Islet of Langerhans (tissue), 1 donor: ENCODE data around the gene TET2.

ENCODE experiments used
- FAIRE-seq: peaks from one replicate; lab custom pipeline; 2011; peaks lifted over from hg19 to GRCh38; lab: Jason Lieb, UNC

The TET2 gene

DNA sequence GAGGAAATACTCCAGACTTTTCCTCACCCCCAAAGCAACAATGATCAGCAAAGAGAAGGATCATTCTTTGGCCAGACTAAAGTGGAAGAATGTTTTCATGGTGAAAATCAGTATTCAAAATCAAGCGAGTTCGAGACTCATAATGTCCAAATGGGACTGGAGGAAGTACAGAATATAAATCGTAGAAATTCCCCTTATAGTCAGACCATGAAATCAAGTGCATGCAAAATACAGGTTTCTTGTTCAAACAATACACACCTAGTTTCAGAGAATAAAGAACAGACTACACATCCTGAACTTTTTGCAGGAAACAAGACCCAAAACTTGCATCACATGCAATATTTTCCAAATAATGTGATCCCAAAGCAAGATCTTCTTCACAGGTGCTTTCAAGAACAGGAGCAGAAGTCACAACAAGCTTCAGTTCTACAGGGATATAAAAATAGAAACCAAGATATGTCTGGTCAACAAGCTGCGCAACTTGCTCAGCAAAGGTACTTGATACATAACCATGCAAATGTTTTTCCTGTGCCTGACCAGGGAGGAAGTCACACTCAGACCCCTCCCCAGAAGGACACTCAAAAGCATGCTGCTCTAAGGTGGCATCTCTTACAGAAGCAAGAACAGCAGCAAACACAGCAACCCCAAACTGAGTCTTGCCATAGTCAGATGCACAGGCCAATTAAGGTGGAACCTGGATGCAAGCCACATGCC is 89.7 kb downstream of the TET2 start:
- FAIRE-seq: no peak

DNA sequence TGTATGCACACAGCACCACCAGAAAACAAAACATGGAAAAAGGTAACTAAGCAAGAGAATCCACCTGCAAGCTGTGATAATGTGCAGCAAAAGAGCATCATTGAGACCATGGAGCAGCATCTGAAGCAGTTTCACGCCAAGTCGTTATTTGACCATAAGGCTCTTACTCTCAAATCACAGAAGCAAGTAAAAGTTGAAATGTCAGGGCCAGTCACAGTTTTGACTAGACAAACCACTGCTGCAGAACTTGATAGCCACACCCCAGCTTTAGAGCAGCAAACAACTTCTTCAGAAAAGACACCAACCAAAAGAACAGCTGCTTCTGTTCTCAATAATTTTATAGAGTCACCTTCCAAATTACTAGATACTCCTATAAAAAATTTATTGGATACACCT is 90.2 kb downstream of the TET2 start:
- no peak for FAIRE-seq

DNA sequence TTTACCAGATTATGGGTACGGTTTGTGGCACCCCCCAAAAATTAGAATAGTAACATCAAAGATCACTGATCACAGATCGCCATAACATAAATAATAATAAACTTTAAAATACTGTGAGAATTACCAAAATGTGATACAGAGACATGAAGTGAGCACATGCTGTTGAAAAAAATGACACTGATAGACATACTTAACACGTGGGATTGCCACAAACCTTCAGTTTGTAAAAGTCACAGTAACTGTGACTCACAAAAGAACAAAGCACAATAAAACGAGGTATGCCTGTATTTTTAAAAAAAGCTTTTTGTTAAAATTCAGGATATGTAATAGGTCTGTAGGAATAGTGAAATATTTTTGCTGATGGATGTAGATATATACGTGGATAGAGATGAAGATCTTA is 93.4 kb downstream of the TET2 start:
- FAIRE-seq: no peak

DNA sequence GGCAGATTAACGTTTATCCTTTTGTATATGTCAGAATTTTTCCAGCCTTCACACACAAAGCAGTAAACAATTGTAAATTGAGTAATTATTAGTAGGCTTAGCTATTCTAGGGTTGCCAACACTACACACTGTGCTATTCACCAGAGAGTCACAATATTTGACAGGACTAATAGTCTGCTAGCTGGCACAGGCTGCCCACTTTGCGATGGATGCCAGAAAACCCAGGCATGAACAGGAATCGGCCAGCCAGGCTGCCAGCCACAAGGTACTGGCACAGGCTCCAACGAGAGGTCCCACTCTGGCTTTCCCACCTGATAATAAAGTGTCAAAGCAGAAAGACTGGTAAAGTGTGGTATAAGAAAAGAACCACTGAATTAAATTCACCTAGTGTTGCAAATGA is 94.8 kb downstream of the TET2 start:
- no peak for FAIRE-seq

DNA sequence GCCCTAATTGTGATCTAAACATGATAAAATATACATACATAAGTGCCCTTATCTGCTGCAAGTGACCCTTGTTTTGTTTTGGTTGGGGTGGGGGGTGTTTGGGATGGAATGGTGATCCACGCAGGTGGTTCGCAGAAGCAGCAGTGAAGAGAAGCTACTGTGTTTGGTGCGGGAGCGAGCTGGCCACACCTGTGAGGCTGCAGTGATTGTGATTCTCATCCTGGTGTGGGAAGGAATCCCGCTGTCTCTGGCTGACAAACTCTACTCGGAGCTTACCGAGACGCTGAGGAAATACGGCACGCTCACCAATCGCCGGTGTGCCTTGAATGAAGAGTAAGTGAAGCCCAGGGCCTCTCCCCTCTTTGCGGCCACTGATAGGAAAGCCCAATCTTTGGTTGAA is 96.8 kb downstream of the TET2 start:
- FAIRE-seq: no peak

DNA sequence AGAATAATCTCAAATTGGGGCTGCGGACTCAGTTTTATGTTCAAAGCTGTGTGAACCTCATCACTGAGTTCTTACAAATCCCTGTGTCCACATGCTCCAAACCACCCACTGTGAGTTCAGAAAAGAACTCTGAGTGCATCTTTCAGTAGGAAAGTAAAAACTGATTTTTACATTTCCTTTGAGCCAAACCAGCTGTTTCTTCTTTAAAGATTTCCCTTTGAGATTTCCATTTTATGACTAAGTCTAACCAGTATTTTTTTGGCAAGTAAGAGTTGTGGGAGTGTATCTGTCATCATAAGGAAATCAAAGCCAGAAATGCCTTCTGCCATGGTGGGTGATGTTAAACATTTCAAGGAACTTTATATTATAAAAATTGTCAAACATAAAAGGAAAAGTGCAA is 100.0 kb downstream of the TET2 start:
- no peak for FAIRE-seq

DNA sequence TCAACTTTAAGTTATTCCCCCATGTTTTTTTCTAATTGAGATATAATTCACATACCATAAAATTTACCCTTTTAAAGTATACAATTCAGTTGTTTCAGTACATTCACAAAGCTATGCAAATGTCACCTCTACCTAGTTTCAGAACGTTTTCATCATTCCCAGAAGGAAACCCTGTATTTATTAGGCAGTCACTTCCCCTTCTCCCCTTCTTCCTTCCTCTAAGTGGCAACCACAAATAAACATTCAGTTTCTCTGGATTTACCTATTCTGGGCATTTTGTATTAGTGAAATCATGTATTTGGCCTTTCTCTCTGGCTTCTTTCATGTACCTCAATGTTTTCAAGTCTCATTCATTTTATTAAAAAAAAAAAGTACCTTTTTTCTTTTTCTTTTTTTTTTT is 101.9 kb downstream of the TET2 start:
- FAIRE-seq: no peak

DNA sequence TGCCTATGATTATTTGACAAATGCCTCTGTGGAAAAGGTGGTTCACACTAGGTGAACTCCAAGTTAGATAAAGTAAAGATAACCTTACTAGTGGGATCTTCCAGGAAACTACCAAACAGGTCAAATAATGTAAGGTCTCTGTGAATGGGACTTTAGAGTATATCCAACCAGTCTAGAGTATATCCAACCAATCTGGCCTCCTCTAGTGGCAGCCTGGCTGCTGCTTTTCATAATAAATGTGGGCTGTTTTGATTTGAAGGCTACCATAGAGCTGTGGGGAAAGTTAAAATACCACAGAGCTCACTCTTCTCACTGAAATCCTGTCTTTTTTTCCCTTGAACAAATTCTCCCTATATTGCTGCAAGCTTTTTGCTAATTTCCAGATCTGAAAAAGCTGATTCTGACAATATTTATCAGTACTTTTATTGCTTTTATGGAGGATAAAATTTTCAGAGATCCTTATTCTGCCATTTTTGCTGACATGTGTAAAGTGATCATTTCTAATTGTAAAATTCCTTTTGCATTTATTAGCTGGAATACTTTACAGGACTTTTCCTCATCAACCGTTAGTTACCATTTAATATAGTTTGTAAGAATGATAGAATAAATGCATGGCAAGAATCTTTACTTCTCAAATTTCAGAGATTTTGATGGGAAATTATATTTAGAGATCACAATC is 111.3 kb downstream of the TET2 start:
- FAIRE-seq: no peak

DNA sequence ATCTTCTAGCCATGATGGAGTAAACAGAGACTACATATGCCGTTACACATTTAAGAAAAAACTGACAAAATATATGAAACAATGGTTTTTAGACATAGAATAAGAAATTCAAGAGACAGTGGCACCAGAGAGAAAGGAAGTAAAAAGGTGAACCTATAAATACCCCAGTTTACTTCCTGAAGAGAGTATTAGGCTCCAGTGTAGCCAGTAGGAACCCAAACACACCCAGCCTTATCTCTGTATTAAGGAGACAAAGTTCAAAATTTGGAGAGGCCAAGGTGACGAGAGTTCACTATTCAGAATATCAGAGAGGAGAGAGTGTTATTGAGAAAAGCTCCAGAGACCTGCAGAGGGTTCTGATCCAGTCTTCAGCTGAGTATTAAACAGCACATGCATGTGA is 119.0 kb downstream of the TET2 start:
- FAIRE-seq: no peak

DNA sequence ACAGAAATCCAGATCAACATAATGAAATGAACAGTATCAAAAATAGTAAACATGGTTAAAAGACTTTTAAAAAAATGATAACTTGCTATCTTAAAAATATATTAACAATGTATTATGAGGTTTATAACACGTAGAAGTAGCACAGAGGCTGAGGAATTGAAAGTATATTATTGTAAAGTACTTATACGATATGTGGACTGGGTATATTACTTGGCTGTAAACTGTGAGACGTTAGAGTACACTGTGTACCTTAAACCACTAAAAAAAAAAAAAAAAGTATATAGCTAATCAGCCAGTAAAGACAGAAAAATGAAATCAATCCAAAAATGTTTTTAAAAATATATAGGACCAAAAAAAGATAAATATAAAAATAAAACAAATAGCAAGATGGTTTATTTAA is 120.6 kb downstream of the TET2 start:
- peak; percentile 56 for FAIRE-seq

DNA sequence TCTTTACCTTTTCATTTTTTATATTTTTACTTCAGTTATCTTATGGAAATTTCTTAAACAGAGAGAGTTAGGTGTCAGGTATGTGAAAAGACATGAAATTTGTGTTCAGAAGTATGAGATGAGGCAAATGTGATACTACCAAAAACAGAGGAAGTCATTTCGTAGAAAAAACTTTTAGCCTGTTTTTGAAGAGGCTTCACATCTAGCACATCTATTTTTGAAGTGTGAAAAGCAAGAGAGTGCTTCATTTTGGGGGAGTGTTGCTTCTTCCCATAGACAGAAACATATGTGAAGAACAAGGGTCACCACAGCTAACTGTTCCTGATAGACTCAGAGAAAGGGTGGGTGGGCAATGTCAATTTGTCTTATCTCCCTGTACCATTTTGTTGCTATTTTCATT is 125.3 kb downstream of the TET2 start:
- no peak for FAIRE-seq

DNA sequence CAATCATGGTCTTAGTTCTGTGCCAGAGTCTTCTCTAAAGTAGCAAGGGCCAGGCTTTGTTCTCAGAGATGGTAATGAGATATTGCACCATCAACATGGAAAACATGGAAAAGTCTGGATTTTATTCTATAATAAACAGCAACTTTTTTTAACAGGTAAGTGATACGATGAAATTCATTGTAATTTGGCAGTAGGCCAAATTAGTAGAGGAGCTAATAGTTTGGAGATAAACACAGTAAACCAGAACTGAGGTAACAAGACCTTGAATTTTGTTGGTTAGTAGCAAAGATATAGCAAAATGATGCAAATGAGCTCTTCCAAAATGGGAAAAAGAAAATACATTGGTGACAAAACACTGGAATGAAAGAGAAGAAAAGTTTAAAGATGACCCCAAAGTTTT is 126.6 kb downstream of the TET2 start:
- FAIRE-seq: no peak

DNA sequence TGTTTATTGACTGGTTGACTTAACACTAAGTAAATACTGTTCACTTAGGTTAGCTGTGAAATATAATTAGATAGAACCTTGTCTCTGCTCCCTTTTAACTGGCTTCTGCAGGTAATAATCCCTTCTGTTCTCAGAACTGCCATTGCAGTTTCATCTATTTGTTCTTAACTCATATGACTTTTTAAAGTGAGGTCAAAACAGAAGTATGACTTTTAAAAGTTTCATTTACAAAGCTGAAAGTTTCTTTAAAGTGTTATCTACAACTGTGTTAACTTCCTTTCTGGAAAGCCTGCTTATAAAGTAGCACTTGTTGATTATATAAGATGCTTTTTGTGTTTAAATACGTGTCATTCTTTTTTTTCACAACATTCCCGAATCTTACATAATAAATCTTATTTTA is 127.4 kb downstream of the TET2 start:
- no peak for FAIRE-seq

DNA sequence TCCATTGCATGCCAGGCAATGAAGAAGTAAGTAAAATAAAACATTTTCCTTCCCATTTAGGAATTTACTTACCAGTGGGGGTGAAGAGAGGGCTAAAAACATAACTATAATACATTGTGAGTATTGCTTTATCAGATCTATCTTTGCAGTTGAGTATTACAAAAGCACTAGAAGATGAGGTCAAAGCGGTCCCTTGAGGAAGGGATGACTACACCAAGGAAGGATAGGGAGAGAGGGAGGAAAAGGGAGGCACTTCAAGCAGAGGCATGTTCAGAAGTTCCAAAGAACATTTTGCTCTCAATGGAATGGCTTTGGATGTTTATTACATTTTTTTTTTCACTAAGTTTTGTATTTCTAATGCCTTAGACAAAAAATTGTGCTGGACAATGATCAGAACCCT is 127.8 kb downstream of the TET2 start:
- no peak for FAIRE-seq

DNA sequence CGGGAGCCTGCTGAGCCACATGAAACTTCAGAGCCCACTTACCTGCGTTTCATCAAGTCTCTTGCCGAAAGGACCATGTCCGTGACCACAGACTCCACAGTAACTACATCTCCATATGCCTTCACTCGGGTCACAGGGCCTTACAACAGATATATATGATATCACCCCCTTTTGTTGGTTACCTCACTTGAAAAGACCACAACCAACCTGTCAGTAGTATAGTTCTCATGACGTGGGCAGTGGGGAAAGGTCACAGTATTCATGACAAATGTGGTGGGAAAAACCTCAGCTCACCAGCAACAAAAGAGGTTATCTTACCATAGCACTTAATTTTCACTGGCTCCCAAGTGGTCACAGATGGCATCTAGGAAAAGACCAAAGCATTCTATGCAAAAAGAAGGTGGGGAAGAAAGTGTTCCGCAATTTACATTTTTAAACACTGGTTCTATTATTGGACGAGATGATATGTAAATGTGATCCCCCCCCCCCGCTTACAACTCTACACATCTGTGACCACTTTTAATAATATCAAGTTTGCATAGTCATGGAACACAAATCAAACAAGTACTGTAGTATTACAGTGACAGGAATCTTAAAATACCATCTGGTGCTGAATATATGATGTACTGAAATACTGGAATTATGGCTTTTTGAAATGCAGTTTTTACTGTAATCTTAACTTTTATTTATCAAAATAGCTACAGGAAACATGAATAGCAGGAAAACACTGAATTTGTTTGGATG is 129.9 kb downstream of the TET2 start:
- no peak for FAIRE-seq

DNA sequence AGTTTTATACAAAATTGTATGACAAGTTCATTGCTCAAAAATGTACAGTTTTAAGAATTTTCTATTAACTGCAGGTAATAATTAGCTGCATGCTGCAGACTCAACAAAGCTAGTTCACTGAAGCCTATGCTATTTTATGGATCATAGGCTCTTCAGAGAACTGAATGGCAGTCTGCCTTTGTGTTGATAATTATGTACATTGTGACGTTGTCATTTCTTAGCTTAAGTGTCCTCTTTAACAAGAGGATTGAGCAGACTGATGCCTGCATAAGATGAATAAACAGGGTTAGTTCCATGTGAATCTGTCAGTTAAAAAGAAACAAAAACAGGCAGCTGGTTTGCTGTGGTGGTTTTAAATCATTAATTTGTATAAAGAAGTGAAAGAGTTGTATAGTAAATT is 131.0 kb downstream of the TET2 start:
- no peak for FAIRE-seq

DNA sequence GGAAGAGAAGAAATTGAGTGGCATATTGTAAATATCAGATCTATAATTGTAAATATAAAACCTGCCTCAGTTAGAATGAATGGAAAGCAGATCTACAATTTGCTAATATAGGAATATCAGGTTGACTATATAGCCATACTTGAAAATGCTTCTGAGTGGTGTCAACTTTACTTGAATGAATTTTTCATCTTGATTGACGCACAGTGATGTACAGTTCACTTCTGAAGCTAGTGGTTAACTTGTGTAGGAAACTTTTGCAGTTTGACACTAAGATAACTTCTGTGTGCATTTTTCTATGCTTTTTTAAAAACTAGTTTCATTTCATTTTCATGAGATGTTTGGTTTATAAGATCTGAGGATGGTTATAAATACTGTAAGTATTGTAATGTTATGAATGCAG is 132.6 kb downstream of the TET2 start:
- no peak for FAIRE-seq

DNA sequence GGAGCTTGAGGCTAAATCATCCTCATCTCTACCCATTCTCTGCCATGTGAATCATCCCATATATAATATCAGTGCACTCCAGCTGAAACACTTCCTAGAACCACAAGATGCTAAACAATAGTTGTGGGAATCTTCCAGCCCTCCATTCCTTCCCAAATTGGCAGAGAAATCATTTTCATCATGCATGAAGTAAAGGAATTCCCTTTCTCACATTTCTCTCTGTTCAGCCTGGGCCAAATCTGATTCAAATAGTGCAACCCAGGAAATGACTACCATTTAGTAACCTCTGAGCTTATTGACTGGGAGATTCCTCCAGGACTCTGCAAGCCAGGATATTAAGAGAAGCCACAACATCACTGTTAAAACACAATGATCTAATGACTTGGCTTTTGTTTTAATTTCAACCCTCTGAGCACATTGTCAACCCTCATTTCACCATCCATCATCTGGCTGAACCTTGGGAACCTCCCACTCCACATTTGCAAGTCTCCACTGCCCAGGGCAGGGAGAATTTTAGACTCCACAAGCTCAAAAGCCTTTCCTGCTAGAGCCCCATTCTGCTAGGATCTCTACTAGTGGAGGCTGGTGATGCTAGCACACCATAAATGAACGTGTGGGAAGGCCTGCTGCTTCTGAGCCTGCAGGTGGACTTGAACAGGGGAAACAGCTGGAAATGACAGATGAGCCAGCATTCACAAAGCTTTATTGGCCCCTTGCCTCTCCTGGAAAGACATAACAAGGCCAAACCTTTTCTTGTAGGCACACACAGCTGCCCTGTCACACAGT is 133.9 kb downstream of the TET2 start:
- FAIRE-seq: no peak

DNA sequence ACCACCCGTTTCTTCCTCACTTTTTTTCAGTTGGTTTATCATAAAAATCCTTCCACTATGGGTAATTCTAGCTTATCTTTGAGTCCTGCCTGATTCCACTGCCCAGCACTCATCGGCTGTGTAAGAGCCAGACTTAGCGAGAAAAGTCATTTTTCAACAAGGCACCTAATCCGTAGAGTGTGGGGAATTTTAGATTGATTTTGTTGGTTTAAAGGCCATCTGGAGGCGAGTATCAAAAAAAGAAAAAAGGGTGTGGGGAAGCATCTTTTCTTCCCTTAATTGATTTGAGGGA is 134.4 kb downstream of the TET2 start:
- FAIRE-seq: no peak

DNA sequence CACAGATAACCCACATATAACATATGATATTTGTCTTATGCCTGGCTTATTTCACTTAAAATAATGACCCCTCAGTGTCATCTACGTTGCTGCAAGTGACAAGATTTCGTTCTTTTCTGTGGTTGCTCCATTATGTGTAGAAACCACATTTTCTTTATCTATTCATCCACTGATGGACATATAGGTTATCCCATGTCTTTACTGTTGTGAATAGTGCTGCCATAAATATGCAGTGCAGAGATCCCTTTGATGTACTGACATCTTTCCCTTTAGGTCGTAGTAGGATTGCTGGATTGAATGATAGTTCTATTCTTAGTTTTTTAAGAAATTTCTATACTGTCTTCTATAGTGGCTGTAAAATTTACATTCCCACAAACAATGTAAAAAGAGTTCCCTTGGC is 135.8 kb downstream of the TET2 start:
- FAIRE-seq: no peak

DNA sequence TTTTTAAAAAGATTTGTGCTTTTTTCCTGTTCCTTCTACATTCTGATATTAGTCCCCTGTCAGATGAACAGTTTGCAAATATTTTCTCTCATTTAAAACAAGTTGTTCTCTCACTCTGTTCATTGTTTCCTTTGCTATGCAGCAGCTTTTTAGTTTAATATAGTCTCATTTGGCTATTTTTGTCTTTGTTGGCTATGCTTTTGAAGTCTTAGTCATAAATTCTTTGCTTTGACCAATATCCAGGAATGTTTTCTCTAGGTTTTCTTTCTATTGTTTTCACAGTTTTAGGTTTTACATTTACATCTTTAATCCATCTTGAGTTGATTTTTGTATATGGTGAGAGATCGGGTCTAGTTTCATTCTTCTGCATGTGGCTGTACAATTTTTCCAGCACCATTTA is 136.8 kb downstream of the TET2 start:
- no peak for FAIRE-seq

DNA sequence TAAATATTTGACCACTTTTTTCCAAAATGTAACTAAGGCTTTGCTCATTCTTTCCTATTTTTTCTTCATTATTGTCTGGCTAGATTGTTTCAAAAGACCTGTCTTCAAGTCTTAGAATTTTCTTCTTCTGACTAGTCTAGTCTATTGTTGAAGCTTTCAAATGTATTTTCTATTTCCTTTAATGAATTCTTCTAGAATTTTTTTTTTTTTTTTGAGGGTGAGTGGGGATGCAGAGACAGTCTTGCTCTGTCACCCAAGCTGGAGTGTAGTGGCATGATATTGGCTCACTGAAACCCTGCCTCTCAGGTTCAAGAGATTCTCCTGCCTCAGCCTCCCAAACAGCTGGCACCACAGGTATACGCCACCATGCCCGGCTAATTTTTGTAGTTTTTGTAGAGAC is 141.4 kb downstream of the TET2 start:
- FAIRE-seq: no peak

DNA sequence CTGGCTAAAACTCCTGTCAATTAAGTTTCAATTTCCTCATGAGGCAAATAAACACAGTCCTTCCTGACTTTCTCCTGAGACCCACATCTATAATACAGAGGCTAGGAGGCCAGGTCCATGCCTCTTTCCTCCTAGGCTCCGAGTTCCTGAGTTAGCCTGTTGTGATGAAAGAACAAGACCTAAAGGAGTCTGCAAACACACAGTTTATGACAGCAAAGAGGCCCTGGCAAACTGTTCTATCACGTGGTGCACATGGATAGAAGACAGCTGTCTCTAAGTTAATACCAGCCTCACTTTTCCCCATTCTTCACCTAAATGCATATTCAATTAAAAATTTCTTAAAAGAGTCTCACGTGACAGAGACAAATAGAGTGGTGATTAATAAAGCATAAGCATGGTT is 145.2 kb downstream of the TET2 start:
- no peak for FAIRE-seq
